Body of pancreas (tissue), 4 donors: ENCODE measurements around the gene EPSTI1. TPM values are rescaled to one million over a fixed set of nuclear protein-coding genes. Genes with fewer than 3 reads are reported as not detected.

Experiments used
- ATAC-seq: fragments of 150-250 bp; one replicate; pipeline ENCODE4 v1.9.1; 2016
- DNase-seq, 4 donors: peaks; one replicate each; pipeline ENCODE4 v3.0.0-alpha.2; 2019
- H3K27ac ChIP-seq, 4 donors: fragments of 200-600 bp; sonication (generic); 1 replicate in 3 of 4; 2 replicates in 1 of 4; pipeline versions ENCODE4 v1.5.1 to v1.6.1; 2016 to 2019; ENCODE audit warnings: mild to moderate bottlenecking in 1 of 4, mixed read lengths in 1 of 4, moderate library complexity in 1 of 4
- H3K27me3 ChIP-seq, 2 donors: fragments of 200-600 bp; sonication (generic); one replicate each; pipeline ENCODE4 v1.6.0; 2016; ENCODE audit warnings: mild to moderate bottlenecking in 1 of 2
- H3K36me3 ChIP-seq, 2 donors: fragments of 200-600 bp; sonication (generic); replicated peaks in 1 of 2; 2 replicates each; pipeline ENCODE4 v1.5.1; 2016; ENCODE audit warnings: low read depth in 2 of 2; ENCODE audit not compliant: insufficient read depth in 1 of 2
- H3K4me1 ChIP-seq: fragments of 200-600 bp; sonication (generic); one replicate; pipeline ENCODE4 v1.6.0; 2016
- H3K4me3 ChIP-seq, 2 donors: fragments of 200-600 bp; sonication (generic); 1 replicate in 1 of 2; 2 replicates in 1 of 2; pipeline ENCODE4 v1.5.1; 2016 to 2019
- H3K9me3 ChIP-seq, 3 donors: fragments of 200-600 bp; sonication (generic); 1 replicate in 2 of 3; 2 replicates in 1 of 3; pipeline ENCODE4 v1.5.1; 2016
- CTCF ChIP-seq, 7 experiments: fragments of 450-650 bp in 4 of 7; fragments of 200-600 bp in 3 of 7; sonication (generic) in 3 of 7; IDR thresholded peaks; one replicate each; pipeline ENCODE4 v1.5.1; 2016 to 2019; ENCODE audit warnings: antibody characterized with exemption in 7 of 7
- POLR2A ChIP-seq, 3 donors: fragments of 450-650 bp; IDR thresholded peaks; one replicate each; pipeline ENCODE4 v1.6.1; 2016; ENCODE audit warnings: antibody characterized with exemption in 3 of 3, mild to moderate bottlenecking in 2 of 3
- WGBS, 2 donors: methylation state at CpG; one replicate each; pipeline ENCODE4 v1.1.5; 2017; 5-methylcytosine and 5-hydroxymethylcytosine counted together
- intact Hi-C: fragments of 100-400 bp; cut with DNase I; formaldehyde crosslinking; loops from one replicate; pipeline ENCODE4 v1.15.1; 2023
- total RNA-seq, 2 donors: library from RNA; depleted of rRNA; stranded (reverse); fragments of >200 nt; gene quantifications; one replicate each; pipeline ENCODE4 v1.1.0, GENCODE V29; 2016

Gene EPSTI1
- total RNA-seq, 2 donors from 2014 or later = 1.6 to 6.6 TPM

- WGBS, 2 donors = 61 to 71% methylated on average over 4 of the region's 4 CpGs
- Histone ChIP-seq H3K4me1 (no peaks in the 10 kb centered on the region), H3K27me3 (no peaks in the 10 kb centered on the region), H3K9me3 (no peaks in the 10 kb centered on the region), H3K4me3 (no peak overlapping the region), H3K27ac (no peak overlapping the region), H3K36me3 (no peaks in the 10 kb centered on the region)
- TF ChIP-seq POLR2A (IDR thresholded peaks at IDR 0.05) (no peak), CTCF (IDR thresholded peaks at IDR 0.05) (no peak)
- ATAC-seq (no peak), DNase-seq (no peak)
- intact Hi-C loops = no loop called here
Measured at GRCh38 chr13:42860485-42860884, 131.6 kb downstream of the EPSTI1 start.

- WGBS, 2 donors = 22 to 35% methylated on average over 2 of the region's 2 CpGs
- Histone ChIP-seq H3K4me1 (no peaks in the 10 kb centered on the region), H3K4me3 (no peak overlapping the region), H3K36me3 (no peaks in the 10 kb centered on the region), H3K9me3 (no peaks in the 10 kb centered on the region), H3K27ac (no peak overlapping the region), H3K27me3 (no peaks in the 10 kb centered on the region)
- TF ChIP-seq CTCF (IDR thresholded peaks at IDR 0.05) (no peak), POLR2A (IDR thresholded peaks at IDR 0.05) (no peak)
- DNase-seq (no peak), ATAC-seq (no peak)
- intact Hi-C loops = no loop called here
Measured at GRCh38 chr13:42859760-42860159, 132.3 kb downstream of the EPSTI1 start.

GRCh38 chr13:42855410-42855809 lies 136.6 kb downstream of the EPSTI1 start:
- intact Hi-C loops = no loop called here
- WGBS, 2 donors = 47% methylated on average over 7 of the region's 7 CpGs
- Histone ChIP-seq H3K4me1 (no peaks in the 10 kb centered on the region), H3K9me3 (no peaks in the 10 kb centered on the region), H3K4me3 (no peak overlapping the region), H3K36me3 (no peaks in the 10 kb centered on the region), H3K27ac (no peak overlapping the region), H3K27me3 (no peaks in the 10 kb centered on the region)
- DNase-seq (no peak), ATAC-seq (no peak)
- TF ChIP-seq POLR2A (IDR thresholded peaks at IDR 0.05) = no peak
- no peak for TF ChIP-seq CTCF (IDR thresholded peaks at IDR 0.05)

GRCh38 chr13:42852136-42852535 lies 139.9 kb downstream of the EPSTI1 start:
- Histone ChIP-seq H3K9me3 (no peaks in the 10 kb centered on the region), H3K36me3 (no peaks in the 10 kb centered on the region), H3K4me3 (no peak overlapping the region), H3K27ac (no peak overlapping the region), H3K27me3 (no peaks in the 10 kb centered on the region), H3K4me1 (no peaks in the 10 kb centered on the region)
- intact Hi-C loops = no loop called here
- ATAC-seq (no peak), DNase-seq (no peak)
- TF ChIP-seq CTCF (IDR thresholded peaks at IDR 0.05) (no peak), POLR2A (IDR thresholded peaks at IDR 0.05) (no peak)
- 79 to 87% methylated on average over 3 of the region's 3 CpGs for WGBS, 2 donors

- Histone ChIP-seq H3K36me3 (no peaks in the 10 kb centered on the region), H3K27me3 (no peaks in the 10 kb centered on the region), H3K27ac (no peak overlapping the region), H3K4me3 (no peak overlapping the region), H3K9me3 (no peaks in the 10 kb centered on the region), H3K4me1 (no peaks in the 10 kb centered on the region)
- intact Hi-C loops = no loop called here
- ATAC-seq (no peak), DNase-seq (no peak)
- 77 to 78% methylated on average over 2 of the region's 2 CpGs for WGBS, 2 donors
- TF ChIP-seq POLR2A (IDR thresholded peaks at IDR 0.05) = no peak
- TF ChIP-seq CTCF (IDR thresholded peaks at IDR 0.05) = no peak
Measured at GRCh38 chr13:42849200-42849599, 142.8 kb downstream of the EPSTI1 start.
